ENCODE measurements around the gene COL16A1.
A peak's percentile ranks its signal among the peaks of the same experiment; 100 is the strongest.

COL16A1 gene

DNA sequence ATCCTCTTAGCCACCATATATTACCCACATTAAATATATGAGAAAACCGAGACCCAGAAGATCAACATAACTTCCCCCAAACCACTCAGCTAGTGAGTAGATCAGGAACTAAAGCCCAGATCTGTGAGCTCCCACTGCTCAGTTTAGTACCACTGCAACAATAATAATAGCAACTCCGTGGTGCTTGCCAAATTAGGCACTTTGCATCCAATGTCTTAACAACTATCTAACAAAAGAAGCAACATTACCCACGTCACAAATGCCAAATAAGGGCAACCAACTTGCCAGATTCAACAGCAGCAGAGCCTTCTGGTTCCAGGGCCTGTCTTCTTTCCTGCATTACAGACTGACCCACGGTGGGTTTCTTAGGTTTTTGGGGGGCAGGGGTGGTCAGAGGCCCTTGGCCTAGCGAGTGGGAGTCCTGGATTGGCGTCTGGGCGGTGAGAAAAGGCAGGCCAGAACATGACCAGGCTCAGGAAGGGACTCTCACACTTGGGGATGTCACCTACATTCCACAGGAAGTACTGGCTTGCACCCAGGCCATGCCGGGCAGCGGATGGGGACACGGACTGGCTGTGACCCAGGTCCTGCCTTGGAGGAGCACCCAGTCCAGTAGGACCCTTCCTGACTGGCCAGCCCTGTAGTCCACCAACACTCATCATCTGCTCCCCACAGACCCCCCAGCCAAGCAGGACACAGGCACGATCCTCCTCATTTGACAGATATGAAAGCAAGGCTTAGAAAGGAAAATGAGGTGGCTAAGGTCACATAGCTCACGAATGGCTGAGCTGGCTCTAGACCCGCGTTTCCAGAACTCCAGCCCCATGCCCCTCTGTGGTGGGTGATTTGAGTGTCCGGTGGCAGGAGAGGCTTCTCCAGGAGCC, 81.7 kb downstream of the COL16A1 start:
- peak in 1 of 2 donors; percentile 19 for DNase-seq

DNA sequence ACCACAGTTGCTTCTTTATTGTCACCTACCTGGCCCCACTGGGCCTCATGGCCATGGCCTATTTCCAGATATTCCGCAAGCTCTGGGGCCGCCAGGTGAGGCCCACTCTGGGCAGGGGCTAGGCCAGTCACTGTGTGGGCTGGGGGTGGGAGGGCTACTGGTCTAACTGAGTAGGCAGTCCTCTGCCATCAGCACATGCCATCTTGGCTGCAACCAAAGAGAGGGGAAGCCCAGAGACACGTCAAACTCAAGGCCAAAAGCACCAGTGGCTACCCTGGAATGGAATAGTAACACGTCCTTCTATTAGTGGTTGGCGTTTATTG, 82.4 kb downstream of the COL16A1 start:
- no peak for DNase-seq

DNA sequence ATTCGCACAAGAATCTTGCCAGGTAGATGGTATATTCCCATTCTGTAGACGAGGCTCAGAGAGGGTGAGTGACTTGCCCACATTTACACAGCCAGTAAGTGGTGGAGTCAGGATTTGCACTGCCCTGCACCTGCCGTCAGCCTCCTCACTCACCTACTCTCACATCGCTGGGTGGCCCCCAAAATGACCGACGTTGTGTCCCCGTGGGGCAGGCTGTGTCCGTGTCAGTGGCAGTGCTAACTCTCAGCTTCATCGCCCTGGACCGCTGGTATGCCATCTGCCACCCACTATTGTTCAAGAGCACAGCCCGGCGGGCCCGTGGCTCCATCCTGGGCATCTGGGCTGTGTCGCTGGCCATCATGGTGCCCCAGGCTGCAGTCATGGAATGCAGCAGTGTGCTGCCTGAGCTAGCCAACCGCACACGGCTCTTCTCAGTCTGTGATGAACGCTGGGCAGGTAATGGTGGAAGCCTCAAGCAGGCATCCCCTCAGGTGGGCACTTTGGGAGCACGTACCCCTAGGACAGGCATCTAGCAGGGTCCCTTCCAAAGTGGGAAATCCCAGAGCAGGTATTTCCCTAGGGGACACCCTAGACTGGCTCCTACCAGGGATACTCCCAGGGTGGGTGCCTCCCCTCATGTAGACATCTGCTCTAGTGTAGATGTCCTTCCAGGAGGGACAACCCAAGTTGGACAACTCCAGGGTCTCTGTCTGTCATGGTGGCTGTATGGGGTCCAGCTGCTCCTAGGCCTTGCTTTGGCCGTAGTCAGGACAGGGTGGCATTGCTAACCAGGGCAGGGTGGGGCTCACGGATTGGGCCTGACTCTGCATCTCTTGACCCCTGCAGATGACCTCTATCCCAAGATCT, 83.0 kb downstream of the COL16A1 start:
- DNase-seq, result no peak

DNA sequence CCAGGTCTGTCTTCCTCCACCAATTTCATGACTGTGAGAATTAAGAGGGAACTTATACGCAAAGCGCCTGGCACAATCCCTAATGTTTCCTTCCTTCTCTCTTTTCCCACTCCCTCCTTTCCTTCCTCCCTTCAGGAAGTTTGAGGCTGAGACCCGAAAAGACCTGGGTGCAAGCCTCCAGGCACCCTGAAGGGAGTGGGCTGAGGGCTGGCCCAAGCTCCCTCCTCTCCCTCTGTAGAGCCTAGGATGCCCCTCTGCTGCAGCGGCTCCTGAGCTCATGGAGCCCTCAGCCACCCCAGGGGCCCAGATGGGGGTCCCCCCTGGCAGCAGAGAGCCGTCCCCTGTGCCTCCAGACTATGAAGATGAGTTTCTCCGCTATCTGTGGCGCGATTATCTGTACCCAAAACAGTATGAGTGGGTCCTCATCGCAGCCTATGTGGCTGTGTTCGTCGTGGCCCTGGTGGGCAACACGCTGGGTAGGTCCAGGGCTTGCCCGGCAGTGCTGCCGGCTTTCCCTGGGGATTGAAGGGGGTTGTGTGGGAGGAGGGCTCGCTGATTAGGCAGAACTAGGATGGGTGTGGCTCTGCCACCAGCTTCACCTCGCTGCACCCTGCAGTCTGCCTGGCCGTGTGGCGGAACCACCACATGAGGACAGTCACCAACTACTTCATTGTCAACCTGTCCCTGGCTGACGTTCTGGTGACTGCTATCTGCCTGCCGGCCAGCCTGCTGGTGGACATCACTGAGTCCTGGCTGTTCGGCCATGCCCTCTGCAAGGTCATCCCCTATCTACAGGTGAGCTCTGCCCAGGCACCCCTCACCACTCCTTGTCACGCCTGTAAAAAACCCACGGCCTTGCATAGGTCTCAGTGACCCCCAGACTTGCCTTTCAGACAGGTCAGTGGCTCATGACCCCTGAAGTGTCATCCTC, 84.6 kb downstream of the COL16A1 start:
- no peak for DNase-seq

DNA sequence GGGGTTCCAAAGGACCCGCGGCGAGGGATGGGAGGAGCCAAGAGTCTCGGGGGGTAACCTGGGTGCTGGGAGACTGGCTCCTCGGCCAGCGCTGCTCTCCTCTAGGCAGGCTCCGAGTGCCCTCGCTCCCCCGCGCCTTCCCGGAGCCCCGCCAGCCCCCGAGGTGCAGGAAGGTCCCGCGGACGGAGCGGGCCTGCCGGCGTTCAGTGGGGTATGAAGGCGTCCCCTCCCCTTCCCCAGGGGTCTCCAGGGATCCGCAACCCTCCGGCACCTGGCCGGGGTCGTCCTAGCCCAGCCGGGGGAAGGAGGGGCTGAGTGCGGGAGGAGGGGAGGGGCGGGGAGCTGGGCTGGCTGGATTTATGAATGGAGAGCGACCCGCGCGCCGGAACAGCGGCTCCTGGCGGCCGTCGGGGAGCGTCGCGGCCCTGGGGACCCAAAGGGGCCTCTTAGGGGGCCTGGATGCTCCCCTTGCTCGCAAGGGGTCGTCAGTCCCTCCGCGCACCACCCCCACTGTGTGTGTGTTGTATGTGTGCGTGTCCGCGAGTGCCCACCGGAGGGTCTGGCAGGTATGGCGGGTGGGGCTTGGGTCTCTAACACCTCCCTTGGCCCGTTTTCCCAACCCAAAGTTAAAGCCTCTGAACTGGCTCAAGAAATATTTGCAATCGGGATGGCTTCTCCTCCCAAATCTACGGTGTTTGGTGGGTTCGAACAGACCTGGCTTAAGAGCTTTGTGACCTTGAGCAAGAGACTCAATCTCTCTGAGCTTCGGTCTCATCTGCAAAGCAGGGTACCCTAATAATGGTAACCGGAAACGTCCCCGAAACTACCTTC, 85.7 kb downstream of the COL16A1 start:
- DNase-seq, result no peak

DNA sequence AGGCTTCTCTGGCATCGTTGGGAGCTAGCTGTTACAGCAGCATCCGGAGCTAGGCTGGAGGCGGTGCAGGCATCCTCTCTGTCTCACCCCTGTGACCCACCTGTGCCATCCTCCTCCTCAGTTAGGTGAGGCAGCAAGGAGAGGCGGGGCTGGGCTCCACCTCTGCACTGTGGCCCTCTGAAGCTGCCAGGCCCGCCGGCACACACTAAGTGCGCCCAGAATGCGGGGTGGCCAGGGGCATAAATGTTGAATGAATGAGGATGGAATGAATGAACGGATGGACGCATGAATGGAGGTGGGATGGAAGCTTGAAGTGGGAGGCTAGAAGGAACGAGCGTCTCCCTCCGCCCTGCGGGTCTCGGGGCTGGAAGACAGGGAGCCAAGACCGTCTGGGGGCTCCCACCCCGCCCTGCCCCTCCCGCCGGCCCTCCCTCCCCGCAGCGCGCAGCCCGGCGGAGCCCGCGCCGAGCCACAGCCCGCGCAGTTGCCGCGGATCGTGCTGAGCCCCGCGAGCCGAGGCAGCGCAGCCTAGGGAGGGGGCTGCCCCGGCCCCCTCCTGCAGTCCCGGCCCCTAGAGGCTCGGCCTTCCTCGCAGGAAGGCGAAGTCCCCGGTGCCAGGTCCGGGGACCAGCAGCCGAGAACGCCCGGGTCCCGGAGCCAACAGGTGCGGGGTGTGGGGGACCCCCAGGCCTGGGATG, 86.5 kb downstream of the COL16A1 start, which contains the start of gene HCRTR1:
TSS of gene HCRTR1 (plus strand) at position 472 of the 698 bp plus-strand sequence. CDS start 1,504 bp downstream, outside the sequence.
- no peak for DNase-seq

DNA sequence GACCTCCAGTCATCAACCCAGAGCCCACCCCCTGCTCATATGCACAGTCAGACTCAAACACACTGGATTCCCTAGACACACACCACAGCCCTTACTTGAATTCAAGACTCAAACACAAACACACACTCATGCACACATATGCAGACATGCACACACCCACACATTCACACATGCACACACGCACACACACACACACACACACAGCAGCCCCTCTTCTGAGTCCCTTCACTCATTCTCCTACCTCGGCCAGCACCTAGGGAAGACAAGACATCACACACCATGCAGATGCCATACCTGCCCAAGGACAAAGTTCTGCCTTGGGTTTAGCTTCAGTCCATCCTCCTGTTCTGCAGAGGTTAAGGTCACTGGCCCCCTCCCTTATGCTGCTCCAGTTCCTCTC, 87.9 kb downstream of the COL16A1 start:
- no peak for DNase-seq

DNA sequence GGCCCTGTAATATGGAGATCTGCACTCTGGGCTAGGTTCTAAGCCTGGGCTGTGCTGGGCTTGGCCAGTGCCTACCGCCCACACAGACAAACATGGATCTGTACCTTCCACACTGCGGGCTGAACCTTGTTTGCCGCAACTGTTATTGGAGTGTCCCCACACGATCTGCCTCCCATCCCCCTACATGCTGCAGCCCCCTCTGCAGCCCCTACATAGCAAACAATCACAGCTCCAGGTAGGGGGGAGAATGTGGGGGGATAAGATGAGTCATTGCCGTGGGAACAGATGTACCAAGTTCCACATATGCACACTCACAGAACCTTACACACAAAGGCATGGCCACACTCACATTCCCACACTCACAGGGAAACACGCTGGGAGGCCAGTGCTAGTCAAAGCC, 88.4 kb downstream of the COL16A1 start:
- DNase-seq, result no peak

DNA sequence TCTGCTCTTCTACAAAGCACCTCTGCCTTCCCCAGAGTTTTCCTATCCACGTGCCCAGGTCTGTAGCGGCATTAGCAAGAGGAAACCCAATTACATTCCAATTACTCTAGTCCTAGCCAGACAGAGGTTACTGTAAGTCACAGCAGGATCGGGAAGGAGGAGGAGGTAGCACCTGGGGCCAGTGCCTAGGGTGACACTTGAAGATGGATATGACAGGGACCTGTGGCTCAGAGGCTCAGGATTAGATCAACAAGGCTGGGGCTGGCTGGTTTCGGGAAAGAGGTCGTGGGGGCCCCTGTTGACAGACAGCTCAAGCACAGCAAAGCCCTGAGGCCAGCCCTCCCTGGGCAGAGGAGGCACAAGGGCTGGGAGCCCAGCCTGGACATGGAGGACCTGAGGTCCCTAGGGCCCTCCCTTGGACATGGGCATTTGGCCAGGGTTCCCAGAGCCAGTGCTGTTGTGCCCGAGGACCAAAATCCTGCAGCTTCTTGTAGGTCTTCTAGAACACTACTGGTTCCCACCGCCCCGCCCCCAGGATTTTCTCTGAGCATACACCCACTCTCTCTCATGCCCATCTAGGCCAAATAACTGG, 89.3 kb downstream of the COL16A1 start:
- DNase-seq, result no peak

DNA sequence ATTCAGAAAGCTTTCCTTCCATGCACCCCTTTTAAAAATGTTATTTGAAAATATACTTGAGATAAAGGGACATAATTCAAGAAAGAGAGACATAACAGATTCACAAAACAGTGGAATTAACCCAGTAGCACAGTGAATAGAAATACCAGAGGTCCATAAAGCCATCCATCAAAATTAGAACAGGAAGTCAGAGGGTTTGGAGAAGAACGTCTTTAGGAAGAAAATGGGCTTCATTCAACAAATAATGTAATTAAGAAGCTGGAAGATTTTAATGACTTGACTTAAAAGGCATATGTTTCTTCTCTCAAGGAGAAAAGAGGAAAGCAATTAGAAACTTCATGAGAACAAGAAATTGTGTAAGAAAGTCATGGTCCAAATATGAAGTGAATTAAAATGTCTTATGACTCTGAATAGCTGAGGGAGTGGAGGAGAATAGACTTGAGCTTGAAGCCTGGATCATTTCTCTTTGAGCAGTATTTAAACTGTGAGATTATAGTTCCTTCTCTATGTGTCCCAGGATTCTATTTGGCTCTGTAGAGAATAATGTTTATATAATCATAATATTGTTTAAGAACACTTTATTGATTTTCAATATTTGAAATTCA, 94.2 kb downstream of the COL16A1 start:
- DNase-seq, result no peak

DNA sequence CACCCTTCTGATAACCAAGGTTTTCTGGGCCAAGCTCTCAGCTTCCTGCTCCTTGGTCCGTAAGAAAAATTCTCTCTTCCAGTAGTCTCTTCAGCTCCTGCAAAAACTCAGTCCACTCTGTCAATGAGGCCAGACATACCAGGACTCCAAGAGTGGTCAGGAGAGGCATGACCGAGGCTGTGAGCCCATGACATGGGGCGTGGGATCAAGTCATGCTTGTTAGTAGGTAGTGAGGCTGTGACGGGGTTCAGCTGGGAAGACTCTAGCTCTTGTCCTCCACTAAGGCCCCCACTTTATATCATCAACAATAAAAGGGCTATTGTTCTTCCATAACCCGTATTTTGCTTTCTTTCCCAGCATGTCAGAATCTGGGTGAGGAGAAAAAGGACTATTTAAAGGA, 96.5 kb downstream of the COL16A1 start:
- no peak for DNase-seq

DNA sequence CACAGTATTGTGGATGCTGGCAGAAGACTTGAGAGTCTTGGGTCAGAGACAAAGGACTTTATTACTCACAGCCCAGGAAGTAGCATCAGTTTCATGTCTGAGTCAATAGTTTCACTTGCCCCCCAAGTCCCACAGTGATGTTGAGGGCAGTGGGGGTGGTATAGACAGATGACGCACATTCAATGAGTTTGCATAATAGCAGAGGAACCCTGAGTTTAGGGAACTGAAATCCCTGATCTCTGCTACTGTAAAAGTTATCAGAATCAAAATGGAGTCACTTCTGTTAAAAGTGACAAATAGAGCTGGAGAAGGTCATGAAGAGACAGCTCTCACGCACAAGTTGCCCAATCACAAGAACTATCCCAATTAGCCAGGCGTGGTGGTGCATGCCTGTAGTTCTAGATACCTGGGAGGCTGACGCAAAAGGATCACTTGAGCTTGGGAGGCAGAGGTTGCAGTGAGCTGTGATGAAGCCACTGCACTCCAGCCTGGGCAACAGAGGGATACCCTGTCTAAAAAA, 97.8 kb downstream of the COL16A1 start:
- no peak for DNase-seq

Data from hippocampal formation (tissue), 2 donors.